HG03558 (cell line): Measurements from ENCODE around the gene CHST5.
A peak's percentile ranks its signal among the peaks of the same experiment; 100 is the strongest.
"Not testable (repeated sequence)": the region's sequence is repeated elsewhere in the genome, so short reads cannot be mapped to it uniquely, and the experiment has no call there.

Experiments
- ATAC-seq: cut with Tn5 transposase; IDR thresholded peaks from one replicate; pipeline ENCODE4 v1.9.1; 2021; ENCODE audit warnings: moderate number of reproducible peaks; ENCODE audit not compliant: unreplicated experiment; ENCODE audit errors: extremely low read depth

Gene CHST5

GRCh38 chr16:75516189-75516966, 19.5 kb downstream of the CHST5 start:
- not testable (repeated sequence) for ATAC-seq

- ATAC-seq = no peak
These were observed 21.6 kb downstream of the CHST5 start for GRCh38 chr16:75514296-75514695.

- no peak for ATAC-seq
These were observed 29.3 kb downstream of the CHST5 start for GRCh38 chr16:75506574-75506973.

GRCh38 chr16:75506107-75506506, 29.8 kb downstream of the CHST5 start:
- ATAC-seq = no peak

GRCh38 chr16:75503801-75504200, 32.1 kb downstream of the CHST5 start:
- no peak for ATAC-seq

GRCh38 chr16:75502916-75503605, 32.8 kb downstream of the CHST5 start:
- ATAC-seq = no peak

- not testable (repeated sequence) for ATAC-seq
These were observed 34.1 kb downstream of the CHST5 start for GRCh38 chr16:75501820-75502219.

- no peak for ATAC-seq
These were observed 34.5 kb downstream of the CHST5 start for GRCh38 chr16:75501359-75501758.

- ATAC-seq = not testable (repeated sequence)
These were observed 37.1 kb downstream of the CHST5 start for GRCh38 chr16:75498605-75499322.

- no peak for ATAC-seq
These were observed 38.4 kb downstream of the CHST5 start for GRCh38 chr16:75497558-75497957.

- peak; percentile 74 for ATAC-seq
These were observed 40.7 kb downstream of the CHST5 start, which contains the start of gene CHST6 for GRCh38 chr16:75495076-75495674. Gene CHST6 (minus strand): TSS chr16:75495441. CDS start chr16:75479828, 15,613 bp downstream.

- no peak for ATAC-seq
These were observed 41.2 kb downstream of the CHST5 start for GRCh38 chr16:75494661-75495075.

GRCh38 chr16:75494184-75494583, 41.7 kb downstream of the CHST5 start:
- no peak for ATAC-seq

- no peak for ATAC-seq
These were observed 44.0 kb downstream of the CHST5 start for GRCh38 chr16:75491876-75492275.

GRCh38 chr16:75488322-75488721, 47.6 kb downstream of the CHST5 start:
- no peak for ATAC-seq

- ATAC-seq = no peak
These were observed 49.1 kb downstream of the CHST5 start for GRCh38 chr16:75486676-75487313.

- ATAC-seq = no peak
These were observed 49.8 kb downstream of the CHST5 start for GRCh38 chr16:75486014-75486675.

GRCh38 chr16:75485230-75486013, 50.5 kb downstream of the CHST5 start:
- ATAC-seq = no peak

- no peak for ATAC-seq
These were observed 52.7 kb downstream of the CHST5 start for GRCh38 chr16:75483222-75483621.
